K562 (cell line): Measurements from ENCODE around the gene TIMP4. TPM values are rescaled to one million over a fixed set of nuclear protein-coding genes. Genes with fewer than 3 reads are reported as not detected.
A peak's percentile ranks its signal among the peaks of the same experiment; 100 is the strongest.

Experiments used
- ATF1 ChIP-seq, 2 experiments: fragments of 450-650 bp in 1 of 2; IDR thresholded peaks; 2 replicates each; pipeline ENCODE4 v1.6.1; 2016; ENCODE audit warnings: missing compliant biosample characterization in 1 of 2, missing genetic modification characterization in 1 of 2
- BRCA1 ChIP-seq, 2 experiments: fragments of 450-650 bp in 1 of 2; sonication (generic) in 1 of 2; formaldehyde crosslinking in 1 of 2; IDR thresholded peaks; 2 replicates each; pipeline versions ENCODE4 v1.5.0 to v1.6.1; 2017 to 2020; ENCODE audit warnings: mild to moderate bottlenecking in 1 of 2, missing genetic modification reagents in 1 of 2
- BRF1 ChIP-seq: IDR thresholded peaks from 3 replicates; pipeline ENCODE4 v1.6.1; 2011; ENCODE audit warnings: borderline replicate concordance, mild to moderate bottlenecking; ENCODE audit not compliant: insufficient read length; ENCODE audit errors: extremely low read depth
- C11orf30 ChIP-seq: fragments of 450-650 bp; IDR thresholded peaks from 2 replicates; pipeline ENCODE4 v1.6.1; 2016; ENCODE audit warnings: low read depth, mild to moderate bottlenecking
- CEBPB ChIP-seq: fragments of 450-650 bp; IDR thresholded peaks from 2 replicates; pipeline ENCODE4 v1.6.1; 2016; ENCODE audit warnings: missing genetic modification characterization, missing compliant biosample characterization
- COPS2 ChIP-seq: fragments of 450-650 bp; conservative IDR thresholded peaks from 2 replicates; pipeline ENCODE4 v1.6.1; 2016; ENCODE audit warnings: mild to moderate bottlenecking, moderate library complexity
- ETV5 ChIP-seq: sonication (generic); formaldehyde crosslinking; IDR thresholded peaks from 2 replicates; pipeline ENCODE4 v1.4.0; 2020; ENCODE audit warnings: low read depth, mild to moderate bottlenecking, missing genetic modification reagents
- FUS ChIP-seq: fragments of 200-400 bp; formaldehyde crosslinking; optimal IDR thresholded peaks from 2 replicates; pipeline ENCODE3; 2017; ENCODE audit warnings: low read depth, low read length
- L3MBTL2 ChIP-seq: fragments of 450-650 bp; IDR thresholded peaks from 2 replicates; pipeline ENCODE4 v1.6.1; 2016; ENCODE audit warnings: mild to moderate bottlenecking, moderate library complexity
- MAFG ChIP-seq: fragments of 450-650 bp; conservative IDR thresholded peaks from 2 replicates; pipeline ENCODE4 v1.6.1; 2016; ENCODE audit warnings: missing genetic modification characterization, missing compliant biosample characterization
- MAFK ChIP-seq: IDR thresholded peaks from 2 replicates; pipeline ENCODE4 v1.6.1; 2011; ENCODE audit warnings: low read length, improper control_type of control experiment
- NFE2 ChIP-seq: IDR thresholded peaks from 2 replicates; pipeline ENCODE4 v1.6.1; 2014; ENCODE audit warnings: antibody characterized with exemption, low read depth
- NFRKB ChIP-seq: fragments of 450-650 bp; IDR thresholded peaks from 2 replicates; pipeline ENCODE4 v1.6.1; 2016; ENCODE audit warnings: low read depth
- NUFIP1 ChIP-seq: fragments of 450-650 bp; IDR thresholded peaks from 2 replicates; pipeline ENCODE4 v1.6.1; 2018; ENCODE audit not compliant: partially characterized antibody
- SMAD3 ChIP-seq: fragments of 450-650 bp; formaldehyde crosslinking; conservative IDR thresholded peaks from 2 replicates; pipeline ENCODE4 v1.4.0; 2020; ENCODE audit warnings: mild to moderate bottlenecking
- SMARCA4 ChIP-seq: fragments of 450-650 bp; IDR thresholded peaks from 2 replicates; pipeline ENCODE4 v1.6.1; 2016
- SMARCA5 ChIP-seq: fragments of 450-650 bp; IDR thresholded peaks from 2 replicates; pipeline ENCODE4 v1.6.1; 2016
- TOE1 ChIP-seq, 2 experiments: fragments of 450-650 bp in 1 of 2; sonication (generic) in 1 of 2; formaldehyde crosslinking in 1 of 2; IDR thresholded peaks; 2 replicates each; pipeline versions ENCODE4 v1.7.1 to v1.8.0; 2016 to 2022; ENCODE audit warnings: borderline replicate concordance in 2 of 2, mild to moderate bottlenecking in 2 of 2, antibody characterized with exemption in 1 of 2, inconsistent platforms in 1 of 2, low read depth in 1 of 2, missing genetic modification reagents in 1 of 2, moderate library complexity in 1 of 2
- TSC22D4 ChIP-seq: fragments of 450-650 bp; IDR thresholded peaks from 2 replicates; pipeline ENCODE4 v1.6.1; 2016; ENCODE audit warnings: missing genetic modification characterization, missing biosample characterization, control low read depth
- ZNF57 ChIP-seq: fragments of 450-650 bp; formaldehyde crosslinking; IDR thresholded peaks from 2 replicates; pipeline ENCODE4 v1.4.0; 2020; ENCODE audit warnings: mild to moderate bottlenecking, moderate library complexity
- ZNF79 ChIP-seq: fragments of 250-450 bp; sonication (Bioruptor Pico); IDR thresholded peaks from 2 replicates; pipeline ENCODE4 v1.4.0; 2020; ENCODE audit warnings: low read depth, mild to moderate bottlenecking, moderate library complexity
- polyA plus RNA-seq, 8 experiments: library from polyadenylated mRNA; depleted of rRNA in 4 of 8; stranded (reverse) in 5 of 8; unstranded in 3 of 8; fragments of >200 nt; fragmentation: Nextera tagmentation in 2 of 8; fragmentation: Illumina TruSeq in 1 of 8; extraction: Ambion mirVana in 2 of 8; extraction: Trizol in 1 of 8; gene quantifications; 2 replicates each; pipeline versions ENCODE4 v1.2.1 to v1.2.3, GENCODE V29; 2011 to 2014; ENCODE audit warnings: inconsistent platforms in 1 of 8, missing spikeins in 1 of 8
- total RNA-seq, 7 experiments: library from RNA; depleted of rRNA in 6 of 7; stranded (reverse); fragments of >200 nt in 6 of 7; fragmentation: Illumina TruSeq in 2 of 7; extraction: Trizol in 2 of 7; gene quantifications; 2 replicates each; pipeline versions ENCODE4 v1.2.1 to v1.2.3, GENCODE V29; 2011 to 2021; ENCODE audit warnings: low replicate concordance in 1 of 7
- TF ChIP-seq, protein P1 (sequence below): fragments of 250-450 bp; sonication (Bioruptor Pico); IDR thresholded peaks from 2 replicates; pipeline ENCODE4 v1.5.0; 2020; ENCODE audit warnings: mild to moderate bottlenecking, borderline replicate concordance
- TF ChIP-seq, protein P2 (sequence below), 3 experiments: fragments of 200-800 bp in 1 of 3; sonication (Bioruptor generic) in 1 of 3; sonication (generic) in 1 of 3; formaldehyde crosslinking in 1 of 3; IDR thresholded peaks; 2 replicates each; pipeline versions ENCODE4 v1.6.1 to v1.8.0; 2016 to 2022; ENCODE audit warnings: mild to moderate bottlenecking in 2 of 3, missing compliant biosample characterization in 2 of 3, missing genetic modification characterization in 2 of 3, missing genetic modification reagents in 1 of 3
- TF ChIP-seq, protein P3 (sequence below), 2 experiments: fragments of 200-800 bp in 1 of 2; sonication (Bioruptor generic) in 1 of 2; sonication (generic) in 1 of 2; formaldehyde crosslinking in 1 of 2; IDR thresholded peaks in 1 of 2; conservative IDR thresholded peaks in 1 of 2; 2 replicates each; pipeline versions ENCODE4 v1.5.0 to v1.6.1; 2016 to 2020; ENCODE audit warnings: missing compliant biosample characterization in 1 of 2, missing genetic modification characterization in 1 of 2, missing genetic modification reagents in 1 of 2

Gene TIMP4
- total and polyA plus RNA-seq, 9 of the 15 experiments (the other 6 are each of a cell fraction or from before 2014, with no cell fraction given) = 0.03 to 0.07 TPM; not detected in 7

DNA sequence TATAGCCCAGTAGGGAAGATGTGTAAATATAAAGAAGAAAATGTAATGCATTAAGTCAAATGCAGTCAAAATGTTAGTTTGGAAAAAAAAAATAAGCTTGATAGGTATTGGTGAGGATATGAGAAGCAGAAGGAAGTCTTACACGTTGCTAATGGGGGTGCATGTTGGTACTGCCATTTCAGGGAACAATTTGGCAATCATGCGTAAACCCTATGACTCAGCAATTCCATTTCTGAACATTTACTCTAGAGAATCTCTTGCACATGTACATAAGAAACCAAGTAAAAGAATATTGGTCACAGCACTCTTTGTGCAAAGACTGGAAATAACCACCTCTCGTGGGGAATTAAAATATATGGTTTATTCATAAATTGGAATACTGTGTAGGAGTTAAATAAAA lies 35.5 kb upstream of the TIMP4 start (continued):
- TF ChIP-seq MAFK (peak; percentile 90), SMARCA4 (peak; percentile 41; the same call in 1 of the 2 replicates), L3MBTL2 (no peak), FUS (no peak), TSC22D4 (tag) (no peak), NFE2 (peak; percentile 97), BRCA1 (IDR thresholded peaks at IDR 0.05) (no peak), BRCA1 (CRISPR knock-in tag; IDR thresholded peaks at IDR 0.05) (no peak), TOE1 (IDR thresholded peaks at IDR 0.05; ENCODE audit: borderline replicate concordance) (no peak), TOE1 (CRISPR knock-in tag; IDR thresholded peaks at IDR 0.05; ENCODE audit: borderline replicate concordance, low read depth) (no peak), NUFIP1 (no peak), SMARCA5 (no peak), CEBPB (tag) (peak; percentile 26; the same call in 1 of the 2 replicates), COPS2 (no peak), BRF1 (no peak), NFRKB (0 out of 2 replicates have a peak, but pooled peaks have one; percentile 24), MAFG (tag) (peak; percentile 96), C11orf30 (peak; percentile 90), ZNF57 (no peak), ZNF79 (CRISPR knock-in tag) (no peak), ETV5 (CRISPR knock-in tag) (no peak), SMAD3 (CRISPR knock-in tag) (peak; percentile 40; the same call in 1 of the 2 replicates), ATF1 (CRISPR knock-in tag; IDR thresholded peaks at IDR 0.05) (no peak), ATF1 (tag; IDR thresholded peaks at IDR 0.05) (0 out of 2 replicates have a peak, but pooled peaks have one; percentile 12)
- TF ChIP-seq, protein P1, sequence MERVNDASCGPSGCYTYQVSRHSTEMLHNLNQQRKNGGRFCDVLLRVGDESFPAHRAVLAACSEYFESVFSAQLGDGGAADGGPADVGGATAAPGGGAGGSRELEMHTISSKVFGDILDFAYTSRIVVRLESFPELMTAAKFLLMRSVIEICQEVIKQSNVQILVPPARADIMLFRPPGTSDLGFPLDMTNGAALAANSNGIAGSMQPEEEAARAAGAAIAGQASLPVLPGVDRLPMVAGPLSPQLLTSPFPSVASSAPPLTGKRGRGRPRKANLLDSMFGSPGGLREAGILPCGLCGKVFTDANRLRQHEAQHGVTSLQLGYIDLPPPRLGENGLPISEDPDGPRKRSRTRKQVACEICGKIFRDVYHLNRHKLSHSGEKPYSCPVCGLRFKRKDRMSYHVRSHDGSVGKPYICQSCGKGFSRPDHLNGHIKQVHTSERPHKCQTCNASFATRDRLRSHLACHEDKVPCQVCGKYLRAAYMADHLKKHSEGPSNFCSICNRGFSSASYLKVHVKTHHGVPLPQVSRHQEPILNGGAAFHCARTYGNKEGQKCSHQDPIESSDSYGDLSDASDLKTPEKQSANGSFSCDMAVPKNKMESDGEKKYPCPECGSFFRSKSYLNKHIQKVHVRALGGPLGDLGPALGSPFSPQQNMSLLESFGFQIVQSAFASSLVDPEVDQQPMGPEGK (CRISPR knock-in tag) = no peak
- TF ChIP-seq, protein P2, sequence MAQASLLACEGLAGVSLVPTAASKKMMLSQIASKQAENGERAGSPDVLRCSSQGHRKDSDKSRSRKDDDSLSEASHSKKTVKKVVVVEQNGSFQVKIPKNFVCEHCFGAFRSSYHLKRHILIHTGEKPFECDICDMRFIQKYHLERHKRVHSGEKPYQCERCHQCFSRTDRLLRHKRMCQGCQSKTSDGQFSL (CRISPR knock-in tag; IDR thresholded peaks at IDR 0.05) = peak; percentile 38; the same call in 1 of the 2 replicates
- TF ChIP-seq, protein P2 (tag; IDR thresholded peaks at IDR 0.05) = no peak
- TF ChIP-seq, protein P3, sequence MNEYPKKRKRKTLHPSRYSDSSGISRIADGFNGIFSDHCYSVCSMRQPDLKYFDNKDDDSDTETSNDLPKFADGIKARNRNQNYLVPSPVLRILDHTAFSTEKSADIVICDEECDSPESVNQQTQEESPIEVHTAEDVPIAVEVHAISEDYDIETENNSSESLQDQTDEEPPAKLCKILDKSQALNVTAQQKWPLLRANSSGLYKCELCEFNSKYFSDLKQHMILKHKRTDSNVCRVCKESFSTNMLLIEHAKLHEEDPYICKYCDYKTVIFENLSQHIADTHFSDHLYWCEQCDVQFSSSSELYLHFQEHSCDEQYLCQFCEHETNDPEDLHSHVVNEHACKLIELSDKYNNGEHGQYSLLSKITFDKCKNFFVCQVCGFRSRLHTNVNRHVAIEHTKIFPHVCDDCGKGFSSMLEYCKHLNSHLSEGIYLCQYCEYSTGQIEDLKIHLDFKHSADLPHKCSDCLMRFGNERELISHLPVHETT (CRISPR knock-in tag; conservative IDR thresholded peaks at IDR 0.05 in 1 of 2, IDR thresholded peaks at IDR 0.05 in 1 of 2) = peak in 1 of 2 experiments; percentile 39; a peak in 1 of 4 replicates
